OCI-LY1 (cell line): Measurements from ENCODE around the gene PRODH.

Experiments used
- CTCF ChIP-seq: fragments of 200-600 bp; sonication (generic), shearing (Covaris generic); IDR thresholded peaks from 2 replicates; pipeline ENCODE4 v1.5.1; 2017; ENCODE audit warnings: mild to moderate bottlenecking, antibody characterized with exemption, low read length, moderate library complexity, mixed read lengths
- EZH2 ChIP-seq: fragments of 200-600 bp; sonication (generic), shearing (Covaris generic); IDR thresholded peaks from 2 replicates; pipeline ENCODE4 v1.8.0; 2017; ENCODE audit warnings: borderline replicate concordance, mixed run types, mild to moderate bottlenecking, antibody characterized with exemption, low read length, moderate library complexity, mixed read lengths

- TF ChIP-seq EZH2 (no peak), CTCF (no peak)
Observed at GRCh38 chr22:18974477-18975180, 38.5 kb upstream of the PRODH start.
